D721Med (cell line): ENCODE data around the gene EPB41L5.
"Not testable (repeated sequence)": the region's sequence is repeated elsewhere in the genome, so short reads cannot be mapped to it uniquely, and the experiment has no call there.

ENCODE experiments used
- DNase-seq: peaks from one replicate; pipeline ENCODE4 v3.0.0; 2011; ENCODE audit warnings: low spot score; ENCODE audit not compliant: insufficient read length
- FAIRE-seq: peaks from 2 replicates; lab custom pipeline; 2011; peaks lifted over from hg19 to GRCh38; lab: Jason Lieb, UNC
- TF ChIP-seq, protein P1 (sequence below): IDR thresholded peaks from 2 replicates; pipeline ENCODE4 v1.5.1; 2012; ENCODE audit warnings: mild to moderate bottlenecking, control low read depth; ENCODE audit not compliant: insufficient read depth; ENCODE audit errors: missing control alignments

The EPB41L5 gene

DNA sequence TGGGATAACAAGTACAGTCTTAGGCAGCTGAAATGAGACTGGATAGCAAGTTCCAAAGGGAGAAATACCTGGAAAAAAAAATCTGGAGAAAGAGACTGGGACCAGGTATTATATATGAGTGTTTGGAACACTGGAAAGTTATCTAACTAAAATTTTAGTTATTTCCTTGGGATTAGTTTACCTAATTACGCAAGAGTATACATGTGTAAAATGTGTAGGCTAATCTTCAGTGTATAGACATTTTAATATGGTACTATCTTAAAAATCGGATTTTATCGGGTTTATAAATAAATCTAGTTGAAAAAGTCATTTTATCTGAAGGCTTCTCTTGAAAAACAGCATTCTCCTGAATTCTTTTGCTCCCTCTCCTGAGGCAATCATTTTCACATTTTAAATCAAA is 3.9 kb downstream of the EPB41L5 start:
- FAIRE-seq (no peak), DNase-seq (no peak)
- TF ChIP-seq, protein P1, sequence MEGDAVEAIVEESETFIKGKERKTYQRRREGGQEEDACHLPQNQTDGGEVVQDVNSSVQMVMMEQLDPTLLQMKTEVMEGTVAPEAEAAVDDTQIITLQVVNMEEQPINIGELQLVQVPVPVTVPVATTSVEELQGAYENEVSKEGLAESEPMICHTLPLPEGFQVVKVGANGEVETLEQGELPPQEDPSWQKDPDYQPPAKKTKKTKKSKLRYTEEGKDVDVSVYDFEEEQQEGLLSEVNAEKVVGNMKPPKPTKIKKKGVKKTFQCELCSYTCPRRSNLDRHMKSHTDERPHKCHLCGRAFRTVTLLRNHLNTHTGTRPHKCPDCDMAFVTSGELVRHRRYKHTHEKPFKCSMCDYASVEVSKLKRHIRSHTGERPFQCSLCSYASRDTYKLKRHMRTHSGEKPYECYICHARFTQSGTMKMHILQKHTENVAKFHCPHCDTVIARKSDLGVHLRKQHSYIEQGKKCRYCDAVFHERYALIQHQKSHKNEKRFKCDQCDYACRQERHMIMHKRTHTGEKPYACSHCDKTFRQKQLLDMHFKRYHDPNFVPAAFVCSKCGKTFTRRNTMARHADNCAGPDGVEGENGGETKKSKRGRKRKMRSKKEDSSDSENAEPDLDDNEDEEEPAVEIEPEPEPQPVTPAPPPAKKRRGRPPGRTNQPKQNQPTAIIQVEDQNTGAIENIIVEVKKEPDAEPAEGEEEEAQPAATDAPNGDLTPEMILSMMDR: no peak

DNA sequence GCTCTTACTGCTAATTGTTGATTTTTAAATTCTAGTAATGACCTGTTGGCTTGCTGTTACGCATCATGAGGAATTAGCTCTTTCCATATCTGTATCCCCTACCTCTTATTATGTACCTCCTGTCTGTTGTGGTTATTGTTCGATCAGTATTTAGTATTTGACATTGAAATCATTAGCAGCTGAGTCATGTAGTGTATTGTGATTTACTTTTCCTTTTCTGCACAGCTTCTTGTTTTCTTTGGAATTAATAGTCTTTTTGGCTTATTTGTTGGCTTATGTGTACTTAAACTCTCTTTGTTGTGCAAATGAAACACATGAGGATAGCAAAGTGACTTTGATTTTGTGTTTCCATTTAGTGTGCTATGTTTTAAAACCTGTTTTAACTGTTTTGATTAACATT is 4.3 kb downstream of the EPB41L5 start:
- DNase-seq (no peak), FAIRE-seq (peak; percentile 81)
- TF ChIP-seq, protein P1: no peak

DNA sequence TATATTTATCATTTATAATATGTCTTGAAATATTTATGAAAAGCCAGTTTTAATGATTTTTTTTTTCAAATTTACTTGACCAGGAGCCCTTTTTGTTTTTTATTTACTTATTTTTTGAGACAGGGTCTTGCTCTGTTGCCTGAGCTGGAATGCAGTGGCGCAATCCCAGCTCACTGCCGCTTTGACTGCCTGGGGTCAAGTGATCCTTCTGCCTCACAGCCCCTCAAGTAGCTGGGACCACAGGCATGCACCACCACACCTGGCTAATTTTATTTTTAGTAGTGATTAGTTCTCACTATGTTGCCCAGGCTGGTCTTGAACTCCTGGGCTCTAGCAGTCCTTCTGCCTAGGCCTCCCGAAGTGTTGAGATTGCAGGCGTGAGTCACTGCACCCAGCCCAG is 5.7 kb downstream of the EPB41L5 start:
- DNase-seq (no peak), FAIRE-seq (no peak)
- TF ChIP-seq, protein P1: no peak

DNA sequence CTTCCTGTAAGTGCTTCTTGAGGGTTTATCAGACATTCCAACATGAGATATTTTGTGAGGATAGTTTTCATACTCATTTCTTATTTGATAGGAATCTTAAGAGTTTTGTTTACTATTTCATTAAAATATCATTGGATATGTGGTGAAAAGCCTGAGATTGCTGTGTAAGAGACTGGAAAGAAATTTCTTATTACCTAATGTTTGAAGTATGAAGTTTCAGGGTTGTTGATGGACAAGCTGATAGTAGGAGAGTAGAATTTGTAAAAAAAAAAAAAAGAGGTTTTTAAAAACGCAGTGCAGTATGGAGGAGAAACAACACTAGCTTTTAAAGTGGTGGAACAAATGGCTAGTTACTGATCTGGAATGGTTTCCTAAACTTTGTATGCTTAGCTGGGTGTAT is 7.7 kb downstream of the EPB41L5 start:
- TF ChIP-seq, protein P1: no peak
- no peak for FAIRE-seq
- no peak for DNase-seq

DNA sequence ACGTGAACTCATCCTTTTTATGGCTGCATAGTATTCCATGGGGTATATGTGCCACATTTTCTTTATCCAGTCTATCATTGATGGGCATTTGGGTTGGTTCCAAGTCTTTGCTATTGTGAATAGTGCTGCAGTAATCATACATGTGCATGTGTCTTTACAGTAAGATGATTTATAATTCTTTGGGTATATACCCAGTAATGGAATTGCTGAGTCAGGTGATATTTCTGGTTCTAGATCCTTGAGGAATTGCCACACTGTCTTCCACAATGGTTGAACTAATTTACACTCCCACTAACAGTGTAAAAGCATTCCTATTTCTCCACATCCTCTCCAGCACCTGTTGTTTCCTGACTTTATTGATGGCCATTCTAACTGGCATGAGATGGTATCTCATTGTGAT is 9.6 kb downstream of the EPB41L5 start:
- DNase-seq, FAIRE-seq: not testable (repeated sequence)

DNA sequence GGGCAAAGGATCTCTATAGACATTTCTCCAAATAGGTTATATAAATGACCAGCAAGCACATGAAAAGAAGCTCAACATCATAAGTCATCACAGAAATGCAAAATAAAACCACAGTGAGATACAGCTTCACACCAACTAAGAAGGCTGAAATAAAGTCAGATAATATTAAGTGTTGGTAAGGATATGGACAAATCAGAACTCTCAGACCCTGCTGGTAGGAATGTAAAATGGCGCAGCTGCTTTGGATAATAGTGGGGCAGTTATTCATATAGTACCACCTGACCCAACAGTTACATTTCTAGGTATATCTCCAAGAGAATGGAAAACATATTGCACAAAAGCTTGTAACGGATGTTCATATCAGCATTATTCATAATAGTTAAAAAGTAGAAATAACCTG is 14.0 kb downstream of the EPB41L5 start:
- TF ChIP-seq, protein P1: no peak
- DNase-seq: no peak
- no peak for FAIRE-seq

DNA sequence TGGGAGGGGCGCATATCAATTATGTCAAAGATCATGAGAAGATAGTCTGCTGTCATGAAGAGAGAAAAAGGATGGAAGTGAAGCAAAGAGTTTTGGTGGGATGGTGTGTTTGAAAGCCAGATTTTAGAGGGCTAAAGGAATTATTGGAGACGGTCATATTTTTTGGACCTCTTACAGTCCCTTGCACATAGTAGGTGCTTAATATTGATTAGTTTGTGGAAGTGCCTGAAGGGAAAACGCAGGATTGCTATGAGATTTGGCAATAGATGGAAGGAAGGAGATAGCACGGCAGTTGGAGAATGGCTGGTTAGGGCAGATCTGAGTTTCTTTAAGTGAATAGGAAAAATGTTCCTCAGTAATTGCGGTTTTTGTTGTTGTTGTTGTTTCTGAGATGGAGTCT is 15.9 kb downstream of the EPB41L5 start:
- DNase-seq (no peak), FAIRE-seq (no peak)

More for the DNA sequence above, 15.9 kb downstream of the EPB41L5 start:
- TF ChIP-seq, protein P1: no peak
